K562 (cell line): Measurements from ENCODE around the gene ACAP2. TPM values are rescaled to one million over a fixed set of nuclear protein-coding genes. Genes with fewer than 3 reads are reported as not detected.

Source experiments
- ILF3 ChIP-seq: fragments of 450-650 bp; IDR thresholded peaks from 2 replicates; pipeline ENCODE4 v1.6.1; 2018; ENCODE audit warnings: antibody characterized with exemption, mild to moderate bottlenecking, moderate library complexity, borderline replicate concordance
- KDM5B ChIP-seq: fragments of 200-600 bp; sonication (generic); IDR thresholded peaks from 2 replicates; pipeline ENCODE4 v1.6.1; 2012; ENCODE audit warnings: low read depth, mild to moderate bottlenecking, moderate library complexity, low read length, control low read depth, inconsistent platforms; ENCODE audit not compliant: insufficient replicate concordance
- KLF1 ChIP-seq: fragments of 450-650 bp; IDR thresholded peaks from 2 replicates; pipeline ENCODE4 v1.6.1; 2016; ENCODE audit warnings: missing genetic modification characterization, missing compliant biosample characterization
- KLF6 ChIP-seq: fragments of 250-450 bp; sonication (Bioruptor Pico); IDR thresholded peaks from 2 replicates; pipeline ENCODE4 v1.4.0; 2020; ENCODE audit warnings: mild to moderate bottlenecking, moderate library complexity, borderline replicate concordance
- MTA3 ChIP-seq: fragments of 450-650 bp; formaldehyde crosslinking; IDR thresholded peaks from 2 replicates; pipeline ENCODE4 v1.6.1; 2017; ENCODE audit warnings: mild to moderate bottlenecking, borderline replicate concordance
- NCOA6 ChIP-seq: fragments of 450-650 bp; IDR thresholded peaks from 2 replicates; pipeline ENCODE4 v1.6.1; 2017; ENCODE audit warnings: mild to moderate bottlenecking
- NCOR1 ChIP-seq: fragments of 450-650 bp; IDR thresholded peaks from 2 replicates; pipeline ENCODE4 v1.6.1; 2016; ENCODE audit warnings: mild to moderate bottlenecking, moderate library complexity
- PCBP2 ChIP-seq: fragments of 200-400 bp; formaldehyde crosslinking; IDR thresholded peaks from 2 replicates; pipeline ENCODE4 v1.6.1; 2018; ENCODE audit warnings: low read length, low read depth, mild to moderate bottlenecking, moderate library complexity; ENCODE audit not compliant: poor library complexity, severe bottlenecking
- PHF8 ChIP-seq: fragments of 200-600 bp; sonication (generic); IDR thresholded peaks from 2 replicates; pipeline ENCODE4 v1.6.1; 2012; ENCODE audit warnings: mixed run types, mild to moderate bottlenecking, inconsistent platforms, low read length, moderate library complexity, borderline replicate concordance
- POLR2A ChIP-seq: fragments of 450-650 bp; conservative IDR thresholded peaks from 2 replicates; pipeline ENCODE4 v1.6.1; 2016
- POLR2B ChIP-seq: fragments of 450-650 bp; IDR thresholded peaks from 2 replicates; pipeline ENCODE4 v1.6.1; 2018; ENCODE audit warnings: low read depth; ENCODE audit not compliant: partially characterized antibody
- POLR2G ChIP-seq: fragments of 200-400 bp; formaldehyde crosslinking; IDR thresholded peaks from 2 replicates; pipeline ENCODE4 v1.6.1; 2017; ENCODE audit warnings: low read depth, mild to moderate bottlenecking, antibody characterized with exemption, low read length, moderate library complexity
- RAD21 ChIP-seq, 2 experiments: fragments of 250-450 bp in 1 of 2; fragments of 450-650 bp in 1 of 2; sonication (Bioruptor Pico) in 1 of 2; formaldehyde crosslinking in 1 of 2; IDR thresholded peaks in 1 of 2; conservative IDR thresholded peaks in 1 of 2; 2 replicates each; pipeline versions ENCODE4 v1.4.0 to v1.8.0; 2020 to 2022; ENCODE audit warnings: mild to moderate bottlenecking in 2 of 2, moderate library complexity in 1 of 2
- STAG1 ChIP-seq: sonication (generic); formaldehyde crosslinking; IDR thresholded peaks from 2 replicates; pipeline ENCODE4 v1.5.0; 2020; ENCODE audit warnings: missing genetic modification reagents, borderline replicate concordance
- TARDBP ChIP-seq: fragments of 450-650 bp; IDR thresholded peaks from 2 replicates; pipeline ENCODE4 v1.6.1; 2016
- ZBTB7A ChIP-seq: IDR thresholded peaks from 2 replicates; pipeline ENCODE4 v1.6.1; 2011; ENCODE audit warnings: low read depth, mild to moderate bottlenecking, low read length, moderate library complexity, borderline replicate concordance; ENCODE audit not compliant: control insufficient read depth
- ZFP1 ChIP-seq: fragments of 450-650 bp; formaldehyde crosslinking; IDR thresholded peaks from 2 replicates; pipeline ENCODE4 v1.4.0; 2020; ENCODE audit warnings: mild to moderate bottlenecking, mixed read lengths
- ZFP30 ChIP-seq: fragments of 250-450 bp; sonication (Bioruptor Pico); IDR thresholded peaks from 2 replicates; pipeline ENCODE4 v1.8.0; 2022; ENCODE audit warnings: moderate library complexity, mild to moderate bottlenecking, inconsistent platforms, borderline replicate concordance
- ZNF644 ChIP-seq: fragments of 200-800 bp; sonication (Bioruptor generic); IDR thresholded peaks from 2 replicates; pipeline ENCODE4 v1.6.1; 2016; ENCODE audit warnings: low read depth, missing genetic modification characterization, missing compliant biosample characterization
- polyA plus RNA-seq, 8 experiments: library from polyadenylated mRNA; depleted of rRNA in 4 of 8; stranded (reverse) in 5 of 8; unstranded in 3 of 8; fragments of >200 nt; fragmentation: Nextera tagmentation in 2 of 8; fragmentation: Illumina TruSeq in 1 of 8; extraction: Ambion mirVana in 2 of 8; extraction: Trizol in 1 of 8; gene quantifications; 2 replicates each; pipeline versions ENCODE4 v1.2.1 to v1.2.3, GENCODE V29; 2011 to 2014; ENCODE audit warnings: inconsistent platforms in 1 of 8, missing spikeins in 1 of 8
- total RNA-seq, 7 experiments: library from RNA; depleted of rRNA in 6 of 7; stranded (reverse); fragments of >200 nt in 6 of 7; fragmentation: Illumina TruSeq in 2 of 7; extraction: Trizol in 2 of 7; gene quantifications; 2 replicates each; pipeline versions ENCODE4 v1.2.1 to v1.2.3, GENCODE V29; 2011 to 2021; ENCODE audit warnings: low replicate concordance in 1 of 7
- TF ChIP-seq, protein P1 (sequence below): fragments of 250-450 bp; sonication (Bioruptor Pico); IDR thresholded peaks from 2 replicates; pipeline ENCODE4 v1.5.0; 2021
- TF ChIP-seq, protein P2 (sequence below), 2 experiments: fragments of 450-650 bp in 1 of 2; sonication (generic) in 1 of 2; formaldehyde crosslinking; conservative IDR thresholded peaks; 2 replicates each; pipeline versions ENCODE4 v1.4.0 to v1.8.1; 2020 to 2022; ENCODE audit warnings: mild to moderate bottlenecking in 1 of 2, missing genetic modification reagents in 1 of 2
- TF ChIP-seq, protein P3 (sequence below): sonication (generic); formaldehyde crosslinking; IDR thresholded peaks from 2 replicates; pipeline ENCODE4 v1.9.0; 2022; ENCODE audit warnings: mild to moderate bottlenecking, missing genetic modification reagents
- TF ChIP-seq, protein P4 (sequence below), 2 experiments: fragments of 200-800 bp in 1 of 2; sonication (Bioruptor generic) in 1 of 2; sonication (generic) in 1 of 2; formaldehyde crosslinking in 1 of 2; IDR thresholded peaks in 1 of 2; conservative IDR thresholded peaks in 1 of 2; 2 replicates each; pipeline versions ENCODE4 v1.5.0 to v1.6.1; 2016 to 2020; ENCODE audit warnings: missing compliant biosample characterization in 1 of 2, missing genetic modification characterization in 1 of 2, missing genetic modification reagents in 1 of 2

ACAP2 gene
- total and polyA plus RNA-seq, 9 of the 15 experiments (the other 6 are each of a cell fraction or from before 2014, with no cell fraction given) = 10.6 to 52.7 (median 34.4) TPM

DNA sequence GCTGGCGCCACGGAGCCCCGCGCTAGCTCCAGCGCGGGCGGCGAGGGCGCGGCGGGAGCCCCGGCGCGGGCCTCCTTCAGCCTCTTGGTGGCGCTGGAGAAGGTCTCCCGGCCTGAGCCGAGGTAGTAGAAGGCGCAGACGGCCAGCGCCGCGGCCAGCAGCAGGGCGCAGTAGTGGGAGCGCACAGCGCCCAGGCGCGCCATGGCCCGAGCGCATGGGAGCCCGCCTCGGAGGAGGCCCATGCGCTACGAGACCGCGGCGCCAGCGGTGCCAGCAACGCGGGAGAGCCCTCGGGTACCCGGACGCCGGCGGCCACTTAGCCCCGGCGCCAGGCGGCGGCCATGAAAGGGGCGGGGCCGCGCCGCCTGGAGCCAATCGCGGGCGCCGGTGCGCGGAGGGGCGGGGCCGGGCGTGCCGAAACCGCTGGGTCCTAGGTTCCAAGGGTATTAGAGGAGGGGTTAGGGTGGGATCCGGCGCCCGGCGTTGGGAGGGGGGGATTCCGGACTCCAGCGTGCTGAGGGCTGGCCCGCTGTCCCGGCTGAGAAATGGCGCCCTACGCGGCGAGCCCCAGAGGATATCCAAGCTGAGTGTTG is 171.9 kb downstream of the ACAP2 start, which contains the start of gene XXYLT1 (continued):
- TF ChIP-seq, protein P1, sequence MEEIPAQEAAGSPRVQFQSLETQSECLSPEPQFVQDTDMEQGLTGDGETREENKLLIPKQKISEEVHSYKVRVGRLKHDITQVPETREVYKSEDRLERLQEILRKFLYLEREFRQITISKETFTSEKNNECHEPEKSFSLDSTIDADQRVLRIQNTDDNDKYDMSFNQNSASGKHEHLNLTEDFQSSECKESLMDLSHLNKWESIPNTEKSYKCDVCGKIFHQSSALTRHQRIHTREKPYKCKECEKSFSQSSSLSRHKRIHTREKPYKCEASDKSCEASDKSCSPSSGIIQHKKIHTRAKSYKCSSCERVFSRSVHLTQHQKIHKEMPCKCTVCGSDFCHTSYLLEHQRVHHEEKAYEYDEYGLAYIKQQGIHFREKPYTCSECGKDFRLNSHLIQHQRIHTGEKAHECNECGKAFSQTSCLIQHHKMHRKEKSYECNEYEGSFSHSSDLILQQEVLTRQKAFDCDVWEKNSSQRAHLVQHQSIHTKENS (CRISPR knock-in tag) = no peak
- TF ChIP-seq TARDBP = peak; percentile 46; the same call in 1 of the 2 replicates
- TF ChIP-seq ZFP30 (CRISPR knock-in tag) = no peak
- no peak for TF ChIP-seq ZNF644 (tag)
- peak; percentile 66 for TF ChIP-seq MTA3
- TF ChIP-seq PHF8 = peak; percentile 77; the same call in 1 of the 2 replicates
- peak; percentile 85 for TF ChIP-seq POLR2G
- peak; percentile 75 for TF ChIP-seq POLR2A
- peak; percentile 81; the same call in 1 of the 2 replicates for TF ChIP-seq NCOA6
- TF ChIP-seq, protein P2, sequence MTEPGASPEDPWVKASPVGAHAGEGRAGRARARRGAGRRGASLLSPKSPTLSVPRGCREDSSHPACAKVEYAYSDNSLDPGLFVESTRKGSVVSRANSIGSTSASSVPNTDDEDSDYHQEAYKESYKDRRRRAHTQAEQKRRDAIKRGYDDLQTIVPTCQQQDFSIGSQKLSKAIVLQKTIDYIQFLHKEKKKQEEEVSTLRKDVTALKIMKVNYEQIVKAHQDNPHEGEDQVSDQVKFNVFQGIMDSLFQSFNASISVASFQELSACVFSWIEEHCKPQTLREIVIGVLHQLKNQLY (CRISPR knock-in tag; conservative IDR thresholded peaks at IDR 0.05) = no peak
- no peak for TF ChIP-seq KLF6 (CRISPR knock-in tag)
- no peak for TF ChIP-seq KLF1 (tag)
- peak; percentile 86 for TF ChIP-seq ZBTB7A
- TF ChIP-seq STAG1 (CRISPR knock-in tag) = peak; percentile 37; the same call in 1 of the 2 replicates
- TF ChIP-seq NCOR1 = no peak
- TF ChIP-seq, protein P3, sequence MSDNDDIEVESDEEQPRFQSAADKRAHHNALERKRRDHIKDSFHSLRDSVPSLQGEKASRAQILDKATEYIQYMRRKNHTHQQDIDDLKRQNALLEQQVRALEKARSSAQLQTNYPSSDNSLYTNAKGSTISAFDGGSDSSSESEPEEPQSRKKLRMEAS (CRISPR knock-in tag) = no peak
- no peak for TF ChIP-seq ZFP1 (CRISPR knock-in tag)
- TF ChIP-seq, protein P4, sequence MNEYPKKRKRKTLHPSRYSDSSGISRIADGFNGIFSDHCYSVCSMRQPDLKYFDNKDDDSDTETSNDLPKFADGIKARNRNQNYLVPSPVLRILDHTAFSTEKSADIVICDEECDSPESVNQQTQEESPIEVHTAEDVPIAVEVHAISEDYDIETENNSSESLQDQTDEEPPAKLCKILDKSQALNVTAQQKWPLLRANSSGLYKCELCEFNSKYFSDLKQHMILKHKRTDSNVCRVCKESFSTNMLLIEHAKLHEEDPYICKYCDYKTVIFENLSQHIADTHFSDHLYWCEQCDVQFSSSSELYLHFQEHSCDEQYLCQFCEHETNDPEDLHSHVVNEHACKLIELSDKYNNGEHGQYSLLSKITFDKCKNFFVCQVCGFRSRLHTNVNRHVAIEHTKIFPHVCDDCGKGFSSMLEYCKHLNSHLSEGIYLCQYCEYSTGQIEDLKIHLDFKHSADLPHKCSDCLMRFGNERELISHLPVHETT (CRISPR knock-in tag; conservative IDR thresholded peaks at IDR 0.05 in 1 of 2, IDR thresholded peaks at IDR 0.05 in 1 of 2) = no peak
- peak; percentile 11 for TF ChIP-seq POLR2B
- TF ChIP-seq RAD21 (CRISPR knock-in tag; conservative IDR thresholded peaks at IDR 0.05 in 1 of 2, IDR thresholded peaks at IDR 0.05 in 1 of 2) = peak; percentile 42 to 57
- peak; percentile 78 for TF ChIP-seq KDM5B
- peak; percentile 92; the same call in 1 of the 2 replicates for TF ChIP-seq ILF3
- TF ChIP-seq PCBP2 = no peak
